Esophagus squamous epithelium (tissue), 5 donors: ENCODE data around the gene SAXO2. TPM values are rescaled to one million over a fixed set of nuclear protein-coding genes. Genes with fewer than 3 reads are reported as not detected.
"Not testable (repeated sequence)": the region's sequence is repeated elsewhere in the genome, so short reads cannot be mapped to it uniquely, and the experiment has no call there.

ENCODE experiments used
- DNase-seq: peaks from one replicate; lab custom pipeline; 2025; lab: John Stamatoyannopoulos, UW
- H3K27ac ChIP-seq, 4 donors: fragments of 200-600 bp; sonication (generic); one replicate each; pipeline ENCODE4 v1.5.1; 2016 to 2019; ENCODE audit warnings: mild to moderate bottlenecking in 1 of 4
- H3K27me3 ChIP-seq, 4 donors: fragments of 200-600 bp; sonication (generic); 1 replicate in 3 of 4; 2 replicates in 1 of 4; pipeline versions ENCODE4 v1.5.1 to v1.6.0; 2017 to 2021; ENCODE audit warnings: antibody characterized with exemption in 1 of 4
- H3K36me3 ChIP-seq, 3 donors: fragments of 200-600 bp; sonication (generic); one replicate each; pipeline ENCODE4 v1.5.1; 2016 to 2019
- H3K4me1 ChIP-seq, 3 donors: fragments of 200-600 bp; sonication (generic); one replicate each; pipeline ENCODE4 v1.5.1; 2017 to 2019
- H3K4me3 ChIP-seq, 4 donors: fragments of 200-600 bp; sonication (generic); 1 replicate in 3 of 4; 2 replicates in 1 of 4; pipeline ENCODE4 v1.5.1; 2016 to 2019; ENCODE audit warnings: mild to moderate bottlenecking in 2 of 4, moderate library complexity in 1 of 4
- H3K9me3 ChIP-seq, 3 donors: fragments of 200-600 bp; sonication (generic); one replicate each; pipeline ENCODE4 v1.5.1; 2016 to 2019
- POLR2A ChIP-seq, 4 donors: fragments of 450-650 bp; IDR thresholded peaks; one replicate each; pipeline ENCODE4 v1.6.1; 2017; ENCODE audit warnings: antibody characterized with exemption in 4 of 4, mild to moderate bottlenecking in 4 of 4, moderate library complexity in 3 of 4
- WGBS, 2 donors: methylation state at CpG; one replicate each; pipeline ENCODE4 v1.1.5; 2018; 5-methylcytosine and 5-hydroxymethylcytosine counted together
- intact Hi-C: fragments of 100-400 bp; cut with DNase I; formaldehyde crosslinking; loops from one replicate; pipeline ENCODE4 v1.15.0; 2022
- total RNA-seq, 4 donors: library from RNA; depleted of rRNA; stranded (reverse); fragments of >200 nt; gene quantifications; one replicate each; pipeline ENCODE4 v1.1.0, GENCODE V29; 2016
- TF ChIP-seq, protein P1 (sequence below), 6 experiments: fragments of 450-650 bp in 4 of 6; fragments of 200-600 bp in 2 of 6; sonication (generic) in 2 of 6; IDR thresholded peaks; one replicate each; pipeline ENCODE4 v1.5.1; 2016 to 2019; ENCODE audit warnings: antibody characterized with exemption in 6 of 6, mild to moderate bottlenecking in 4 of 6, moderate library complexity in 4 of 6
- donor health status: DM: yes; HTN: yes; CAD: no.

The SAXO2 gene
- total RNA-seq, 4 donors from 2014 or later = 1.5 TPM; not detected in 3

DNA sequence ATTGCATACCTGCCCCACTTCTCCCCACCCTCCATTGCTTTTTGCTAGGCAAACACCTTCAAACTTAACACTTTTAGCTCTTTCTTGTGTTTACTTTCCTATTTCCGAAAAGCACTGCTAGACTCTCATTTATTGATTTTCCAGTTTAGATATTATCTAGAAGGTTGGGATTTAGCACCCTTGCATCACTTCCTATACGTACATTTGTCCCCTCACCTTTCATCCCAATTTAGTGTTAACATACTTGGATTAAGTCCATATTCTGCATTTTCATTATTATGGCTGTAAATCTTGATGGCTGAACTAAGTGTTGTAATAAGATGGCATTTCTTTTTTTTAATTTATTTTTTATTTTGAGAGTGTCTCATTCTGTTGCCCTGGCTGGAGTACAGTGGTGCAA, 47.2 kb downstream of the SAXO2 start:
- TF ChIP-seq, protein P1, sequence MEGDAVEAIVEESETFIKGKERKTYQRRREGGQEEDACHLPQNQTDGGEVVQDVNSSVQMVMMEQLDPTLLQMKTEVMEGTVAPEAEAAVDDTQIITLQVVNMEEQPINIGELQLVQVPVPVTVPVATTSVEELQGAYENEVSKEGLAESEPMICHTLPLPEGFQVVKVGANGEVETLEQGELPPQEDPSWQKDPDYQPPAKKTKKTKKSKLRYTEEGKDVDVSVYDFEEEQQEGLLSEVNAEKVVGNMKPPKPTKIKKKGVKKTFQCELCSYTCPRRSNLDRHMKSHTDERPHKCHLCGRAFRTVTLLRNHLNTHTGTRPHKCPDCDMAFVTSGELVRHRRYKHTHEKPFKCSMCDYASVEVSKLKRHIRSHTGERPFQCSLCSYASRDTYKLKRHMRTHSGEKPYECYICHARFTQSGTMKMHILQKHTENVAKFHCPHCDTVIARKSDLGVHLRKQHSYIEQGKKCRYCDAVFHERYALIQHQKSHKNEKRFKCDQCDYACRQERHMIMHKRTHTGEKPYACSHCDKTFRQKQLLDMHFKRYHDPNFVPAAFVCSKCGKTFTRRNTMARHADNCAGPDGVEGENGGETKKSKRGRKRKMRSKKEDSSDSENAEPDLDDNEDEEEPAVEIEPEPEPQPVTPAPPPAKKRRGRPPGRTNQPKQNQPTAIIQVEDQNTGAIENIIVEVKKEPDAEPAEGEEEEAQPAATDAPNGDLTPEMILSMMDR (IDR thresholded peaks at IDR 0.05) = no peak
- no peak for TF ChIP-seq POLR2A (IDR thresholded peaks at IDR 0.05)
- no peaks in the 10 kb centered on the region for H3K27me3 ChIP-seq
- no peak overlapping the region for H3K4me3 ChIP-seq
- intact Hi-C loops = no loop called here
- H3K4me1 ChIP-seq = no peaks in the 10 kb centered on the region
- no peaks in the 10 kb centered on the region for H3K9me3 ChIP-seq
- no peak overlapping the region for H3K27ac ChIP-seq
- 87 to 89% methylated on average over 2 of the region's 2 CpGs for WGBS, 2 donors
- H3K36me3 ChIP-seq = no peaks in the 10 kb centered on the region
- no peak for DNase-seq

DNA sequence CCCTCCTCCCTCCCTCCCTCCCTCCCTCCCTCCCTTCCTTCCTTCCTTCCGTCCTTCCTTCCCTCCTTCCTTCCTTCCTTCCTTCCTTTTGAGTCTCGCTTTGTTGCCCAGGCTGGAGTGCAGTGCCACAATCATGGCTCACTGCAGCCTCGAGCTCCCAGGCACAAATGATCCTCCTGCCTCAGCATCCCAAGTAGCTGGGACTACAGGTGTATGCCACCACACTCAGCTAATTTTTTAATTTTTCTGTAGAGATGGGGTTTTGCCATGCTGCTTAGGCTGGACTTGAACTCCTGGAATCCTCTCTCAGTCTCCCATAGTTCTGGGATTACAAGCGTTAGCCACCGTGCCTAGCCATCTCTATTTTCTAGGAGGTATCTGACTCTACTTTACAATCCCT, 48.7 kb downstream of the SAXO2 start:
- H3K9me3 ChIP-seq, H3K4me3 ChIP-seq, H3K27ac ChIP-seq, intact Hi-C loops, DNase-seq, H3K27me3 ChIP-seq, H3K4me1 ChIP-seq, H3K36me3 ChIP-seq: not testable (repeated sequence)
- 78 to 79% methylated on average over 5 of the region's 5 CpGs for WGBS, 2 donors

DNA sequence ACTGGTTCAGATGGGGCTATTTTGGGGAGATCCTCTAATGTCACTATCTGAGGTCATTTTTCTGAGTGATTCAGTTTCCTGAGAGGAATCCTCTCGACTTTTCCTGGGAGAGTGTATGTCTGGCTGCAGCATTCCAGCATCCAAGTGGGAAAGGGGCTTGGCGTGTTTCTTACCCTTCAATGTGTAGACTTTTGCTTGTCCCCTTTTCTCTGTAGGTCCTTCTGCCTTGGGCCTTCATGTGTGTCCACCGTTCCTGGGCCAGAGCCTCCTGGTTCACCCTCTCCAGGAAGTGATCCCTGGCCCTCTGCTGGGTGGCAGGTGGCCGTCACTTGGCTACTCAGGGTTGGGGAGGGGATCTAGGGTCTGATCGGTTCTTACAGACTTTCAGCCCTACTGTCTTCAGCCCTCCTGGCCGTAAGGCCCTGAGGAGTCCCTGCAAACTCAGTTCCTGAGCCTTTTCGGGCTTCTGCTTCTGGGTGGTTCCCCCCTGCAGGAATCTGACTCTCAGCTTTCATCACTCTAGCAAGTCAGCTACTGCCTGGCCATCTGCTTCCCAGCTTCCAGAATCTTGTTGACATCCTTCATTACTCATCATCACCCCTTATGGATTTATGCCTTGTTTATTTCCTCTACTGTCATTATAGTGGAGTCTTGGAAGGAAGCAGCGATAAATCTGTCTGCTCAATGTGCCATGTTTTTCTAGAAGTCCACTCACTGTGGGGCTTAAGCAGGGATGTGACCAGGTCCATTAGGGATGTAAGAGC, 50.1 kb downstream of the SAXO2 start:
- no peaks in the 10 kb centered on the region for H3K9me3 ChIP-seq
- H3K27me3 ChIP-seq = no peaks in the 10 kb centered on the region
- no peaks in the 10 kb centered on the region for H3K4me1 ChIP-seq
- DNase-seq = no peak
- no peak overlapping the region for H3K27ac ChIP-seq
- H3K36me3 ChIP-seq = no peaks in the 10 kb centered on the region
- TF ChIP-seq, protein P1 (IDR thresholded peaks at IDR 0.05) = no peak
- no peak for TF ChIP-seq POLR2A (IDR thresholded peaks at IDR 0.05)
- no peak overlapping the region for H3K4me3 ChIP-seq
- intact Hi-C loops = no loop called here
- WGBS, 2 donors = 63 to 78% methylated on average over 5 to 6 of the region's 8 CpGs

DNA sequence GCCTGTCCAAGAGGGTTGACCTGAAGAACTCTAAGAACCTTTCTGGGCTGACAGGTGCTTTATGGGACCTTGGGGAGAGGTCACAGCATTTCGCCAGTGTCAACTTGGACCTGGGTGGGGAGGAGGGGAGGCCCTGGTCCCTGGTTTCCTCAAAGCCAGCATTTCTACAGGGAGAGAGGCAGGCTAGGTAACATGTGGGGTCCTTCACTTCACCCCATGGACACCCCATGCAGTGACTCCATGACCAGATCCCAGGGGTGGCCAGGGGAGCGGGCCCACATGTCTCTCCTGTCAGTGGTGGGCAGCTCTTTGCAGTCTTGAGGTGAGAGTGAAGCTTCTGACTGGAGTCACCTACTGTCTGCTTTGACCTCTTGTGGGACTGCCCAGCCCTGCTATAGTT, 50.8 kb downstream of the SAXO2 start:
- Histone ChIP-seq H3K4me3 (no peak overlapping the region), H3K36me3 (no peaks in the 10 kb centered on the region), H3K27me3 (no peaks in the 10 kb centered on the region), H3K27ac (no peak overlapping the region), H3K4me1 (no peaks in the 10 kb centered on the region), H3K9me3 (no peaks in the 10 kb centered on the region)
- 90 to 100% methylated on average over 1 to 2 of the region's 2 CpGs for WGBS, 2 donors
- intact Hi-C loops = no loop called here
- no peak for DNase-seq
- TF ChIP-seq POLR2A (IDR thresholded peaks at IDR 0.05) = no peak
- TF ChIP-seq, protein P1 (IDR thresholded peaks at IDR 0.05) = no peak

DNA sequence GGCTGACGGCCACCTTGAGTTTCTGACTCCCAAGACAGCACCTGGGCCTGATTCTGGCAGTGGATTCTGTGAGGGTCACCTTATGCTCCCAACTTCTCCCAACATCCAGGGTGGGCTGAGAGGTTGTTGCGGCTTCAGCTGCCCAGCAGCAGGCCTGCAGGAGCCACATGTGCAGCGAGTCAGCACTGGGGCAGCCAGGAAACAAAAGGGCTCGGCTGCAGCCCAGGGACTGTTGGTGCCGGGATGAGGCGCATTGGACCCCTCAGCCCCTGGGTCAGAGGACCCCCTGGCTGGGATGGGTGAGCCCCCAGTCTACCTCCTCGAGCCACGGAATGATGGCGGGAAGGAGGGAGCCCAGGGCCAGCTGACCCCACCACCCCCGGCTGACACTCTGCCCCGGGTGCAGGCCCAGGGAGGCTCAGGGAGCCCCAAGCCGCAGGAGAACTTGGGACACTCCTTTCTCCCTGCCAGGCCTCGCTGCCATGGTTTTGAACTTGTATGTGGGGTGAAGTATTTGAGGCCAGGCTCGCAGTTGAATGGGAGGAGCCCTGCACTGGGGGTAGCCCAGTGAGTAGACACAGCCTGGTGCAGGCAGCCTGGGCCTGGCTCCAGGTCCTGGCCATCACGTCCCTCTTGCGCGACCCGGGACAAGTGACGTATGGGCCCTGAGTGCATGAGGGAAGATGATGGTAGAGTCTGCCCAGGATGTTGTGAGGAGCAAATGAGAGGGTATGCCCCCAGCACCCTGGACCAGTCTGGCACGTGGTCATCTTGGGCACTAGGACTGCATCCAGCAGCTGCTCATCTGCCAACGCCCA, 51.5 kb downstream of the SAXO2 start:
- H3K4me1 ChIP-seq = not testable (repeated sequence)

More for the DNA sequence above, 51.5 kb downstream of the SAXO2 start:
- H3K4me3 ChIP-seq, H3K27ac ChIP-seq, H3K36me3 ChIP-seq, intact Hi-C loops, H3K27me3 ChIP-seq, H3K9me3 ChIP-seq, DNase-seq: not testable (repeated sequence)
- WGBS, 2 donors = 75 to 86% methylated on average over 3 to 8 of the region's 21 CpGs
